Uterus (tissue), 2 donors: ENCODE data around the gene CEP78.

Source experiments
- CTCF ChIP-seq, 4 experiments: fragments of 200-600 bp in 2 of 4; fragments of 450-650 bp in 2 of 4; sonication (generic) in 2 of 4; IDR thresholded peaks; one replicate each; pipeline ENCODE4 v1.5.1; 2016 to 2019; ENCODE audit warnings: antibody characterized with exemption in 4 of 4, mild to moderate bottlenecking in 2 of 4, moderate library complexity in 1 of 4
- POLR2A ChIP-seq, 2 donors: fragments of 450-650 bp; IDR thresholded peaks; one replicate each; pipeline ENCODE4 v1.6.1; 2016; ENCODE audit warnings: antibody characterized with exemption in 2 of 2, mild to moderate bottlenecking in 1 of 2, moderate library complexity in 1 of 2

DNA sequence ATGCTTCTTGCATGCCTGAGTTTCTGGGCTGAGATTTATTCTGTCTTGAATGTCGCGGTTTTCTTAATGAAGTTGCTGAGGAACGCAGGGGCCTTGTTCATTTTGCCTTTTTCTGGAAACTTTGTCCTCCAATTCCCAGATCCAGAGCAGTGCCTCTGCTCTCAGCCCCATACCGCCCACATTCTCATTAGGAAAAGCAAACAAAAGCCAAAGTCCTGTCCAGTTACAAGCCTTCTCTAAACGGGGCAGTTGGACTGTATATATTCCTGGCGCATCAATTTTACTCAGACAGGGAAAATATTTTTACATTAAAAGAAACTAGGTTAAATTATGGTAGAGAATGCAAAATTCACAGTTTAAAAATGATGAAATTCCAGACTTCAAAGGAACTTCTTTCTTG, 59.9 kb downstream of the CEP78 start:
- TF ChIP-seq CTCF (IDR thresholded peaks at IDR 0.05) (no peak), POLR2A (IDR thresholded peaks at IDR 0.05) (no peak)
